ENCODE data around the gene PEAK1.

DNA sequence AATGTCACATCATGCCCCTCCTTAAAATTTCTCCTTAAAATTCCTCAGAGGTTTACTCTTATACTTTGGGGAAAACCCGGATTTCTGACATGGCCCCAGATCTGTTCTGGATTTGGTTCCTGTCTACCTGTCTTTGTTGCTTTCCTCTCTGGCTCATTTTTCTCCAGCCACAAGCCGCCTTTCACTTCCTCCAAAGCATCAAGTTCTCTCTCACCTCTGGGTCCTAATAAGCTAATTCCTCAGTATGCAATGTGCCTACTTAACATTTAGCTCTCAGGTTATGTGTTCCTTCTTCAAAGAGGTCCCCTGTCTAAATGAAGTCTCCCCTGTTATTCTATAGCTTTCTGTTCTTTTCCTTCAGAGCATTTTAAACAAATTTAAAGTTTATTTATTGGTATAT, 16.9 kb upstream of the PEAK1 start:
- TF ChIP-seq, protein P1, sequence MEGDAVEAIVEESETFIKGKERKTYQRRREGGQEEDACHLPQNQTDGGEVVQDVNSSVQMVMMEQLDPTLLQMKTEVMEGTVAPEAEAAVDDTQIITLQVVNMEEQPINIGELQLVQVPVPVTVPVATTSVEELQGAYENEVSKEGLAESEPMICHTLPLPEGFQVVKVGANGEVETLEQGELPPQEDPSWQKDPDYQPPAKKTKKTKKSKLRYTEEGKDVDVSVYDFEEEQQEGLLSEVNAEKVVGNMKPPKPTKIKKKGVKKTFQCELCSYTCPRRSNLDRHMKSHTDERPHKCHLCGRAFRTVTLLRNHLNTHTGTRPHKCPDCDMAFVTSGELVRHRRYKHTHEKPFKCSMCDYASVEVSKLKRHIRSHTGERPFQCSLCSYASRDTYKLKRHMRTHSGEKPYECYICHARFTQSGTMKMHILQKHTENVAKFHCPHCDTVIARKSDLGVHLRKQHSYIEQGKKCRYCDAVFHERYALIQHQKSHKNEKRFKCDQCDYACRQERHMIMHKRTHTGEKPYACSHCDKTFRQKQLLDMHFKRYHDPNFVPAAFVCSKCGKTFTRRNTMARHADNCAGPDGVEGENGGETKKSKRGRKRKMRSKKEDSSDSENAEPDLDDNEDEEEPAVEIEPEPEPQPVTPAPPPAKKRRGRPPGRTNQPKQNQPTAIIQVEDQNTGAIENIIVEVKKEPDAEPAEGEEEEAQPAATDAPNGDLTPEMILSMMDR (IDR thresholded peaks at IDR 0.05; ENCODE audit: insufficient read depth, low read length, poor library complexity, severe bottlenecking): no peak
- no peak for TF ChIP-seq EZH2phosphoT487 (conservative IDR thresholded peaks at IDR 0.05; ENCODE audit: low read length)

Data from SU-DHL-6 (cell line).